ENCODE measurements around the gene NUDT5.

- TF ChIP-seq CTCF (conservative IDR thresholded peaks at IDR 0.05) (no peak), ZFX (IDR thresholded peaks at IDR 0.05) (no peak)
These were observed 4.0 kb downstream of the NUDT5 start for GRCh38 chr10:12191715-12192114.

Data from C4-2B (cell line).